Measurements from ENCODE around the gene BRSK1.

DNA sequence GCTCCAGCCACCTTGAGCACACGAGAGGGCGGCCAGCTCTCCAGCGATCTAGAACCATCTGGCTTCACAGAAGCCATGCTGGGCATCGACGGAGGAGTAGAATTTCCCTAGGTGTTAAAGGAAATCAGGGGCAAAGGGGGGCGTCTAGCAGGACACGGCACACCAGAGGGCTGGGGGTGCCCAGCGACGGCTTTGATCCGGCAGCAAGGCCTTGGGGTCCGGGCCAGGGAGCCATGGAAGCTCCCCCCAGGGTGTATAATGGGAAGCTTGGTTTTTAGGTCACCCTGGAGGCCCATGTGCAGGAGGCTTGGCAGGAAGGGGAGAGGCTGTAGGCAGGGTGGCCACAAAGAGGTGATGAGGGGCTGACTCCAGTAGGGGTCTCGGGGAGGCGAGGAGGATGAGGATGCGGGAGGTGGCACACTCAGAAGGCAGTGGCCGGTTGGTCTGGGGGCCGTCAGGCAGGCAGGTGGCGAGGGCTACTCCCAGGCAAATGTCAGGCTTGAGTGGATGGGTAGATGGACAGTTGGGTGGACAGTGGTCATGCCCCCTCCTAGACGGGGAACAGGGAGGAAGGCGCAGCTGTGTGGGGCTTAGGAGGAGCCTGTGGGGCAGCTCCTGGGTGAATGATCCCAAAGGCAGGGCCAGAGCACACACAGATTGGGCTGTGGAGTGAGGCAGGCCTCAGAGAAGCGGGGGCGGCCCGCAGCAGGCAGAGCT is 61.5 kb downstream of the BRSK1 start:
- no peak for TF ChIP-seq FOXM1 (IDR thresholded peaks at IDR 0.05; ENCODE audit: borderline replicate concordance)
- no peak for TF ChIP-seq BHLHE40 (IDR thresholded peaks at IDR 0.05; ENCODE audit: borderline replicate concordance)
- TF ChIP-seq FOXA1 (IDR thresholded peaks at IDR 0.05): no peak
- no peak for TF ChIP-seq ZNF384 (IDR thresholded peaks at IDR 0.05)
- TF ChIP-seq CTBP1 (IDR thresholded peaks at IDR 0.05; ENCODE audit: borderline replicate concordance): no peak
- no peak for TF ChIP-seq SP1 (IDR thresholded peaks at IDR 0.05)
- TF ChIP-seq SUZ12 (IDR thresholded peaks at IDR 0.05): no peak
- no peak for TF ChIP-seq LEF1 (IDR thresholded peaks at IDR 0.05; ENCODE audit: borderline replicate concordance)
- no peak for TF ChIP-seq ELF4 (IDR thresholded peaks at IDR 0.05)
- no peak for TF ChIP-seq HDGF (IDR thresholded peaks at IDR 0.05; ENCODE audit: borderline replicate concordance)
